HFFc6 (cell line): ENCODE measurements around the gene IL1RAPL2. TPM values are rescaled to one million over a fixed set of nuclear protein-coding genes. Genes with fewer than 3 reads are reported as not detected.
A peak's percentile ranks its signal among the peaks of the same experiment; 100 is the strongest.

Source experiments
- DNase-seq: peaks from one replicate; pipeline ENCODE4 v3.0.0-alpha.2; 2018
- H3K27ac Mint-ChIP-seq: 2 replicates; pipeline ENCODE4 v1.8.0; 2020; ENCODE audit warnings: mild to moderate bottlenecking, mixed read lengths
- H3K27me3 Mint-ChIP-seq: 2 replicates; pipeline ENCODE4 v1.8.0; 2021; ENCODE audit warnings: mild to moderate bottlenecking, moderate library complexity, mixed read lengths; ENCODE audit not compliant: insufficient read depth
- H3K36me3 Mint-ChIP-seq: 2 replicates; pipeline ENCODE4 v1.8.0; 2021; ENCODE audit warnings: low read depth, mixed read lengths
- H3K4me1 Mint-ChIP-seq: 2 replicates; pipeline ENCODE4 v1.8.0; 2020; ENCODE audit warnings: low read depth, mixed read lengths
- H3K4me3 Mint-ChIP-seq: 2 replicates; pipeline ENCODE4 v1.8.0; 2020; ENCODE audit warnings: mild to moderate bottlenecking, moderate library complexity, mixed read lengths
- H3K9me3 Mint-ChIP-seq: 2 replicates; pipeline ENCODE4 v1.8.0; 2020; ENCODE audit warnings: mild to moderate bottlenecking, mixed read lengths
- CTCF ChIP-seq: fragments of 200-600 bp; sonication (generic); IDR thresholded peaks from 2 replicates; pipeline ENCODE4 v1.5.0; 2021; ENCODE audit warnings: antibody characterized with exemption, mild to moderate bottlenecking
- total RNA-seq, 6 experiments: library from RNA; stranded (reverse); fragmentation: NEBNext Ultra II Directional; extraction: Animal tissue kit (Norgen Biotek cat#: 25700); gene quantifications; 2 replicates in 1 of 6; 3 replicates in 5 of 6; pipeline ENCODE4 v1.2.3, GENCODE V29; 2021

The IL1RAPL2 gene
- total RNA-seq, 6 experiments from 2014 or later, result 0.33 TPM; not detected in 5

- no peak for DNase-seq
- Mint-ChIP-seq H3K27ac (no peak overlapping the region; the same call in 1 of the 2 replicates), H3K27me3 (no peaks in the 10 kb centered on the region), H3K36me3 (no peaks in the 10 kb centered on the region), H3K9me3 (no peaks in the 10 kb centered on the region; the same call in 1 of the 2 replicates), H3K4me3 (no peak overlapping the region), H3K4me1 (peaks cover 31% of the 10 kb centered on the region; the same call in 1 of the 2 replicates)
- TF ChIP-seq CTCF, result no peak
Measured at GRCh38 chrX:105475801-105476200, 909.8 kb downstream of the IL1RAPL2 start.

GRCh38 chrX:105477351-105477750 lies 911.4 kb downstream of the IL1RAPL2 start:
- peak; percentile 4 for DNase-seq
- H3K27ac Mint-ChIP-seq, result peak overlapping the region; percentile 59; the same call in 1 of the 2 replicates
- peaks cover 31% of the 10 kb centered on the region; the same call in 1 of the 2 replicates for H3K4me1 Mint-ChIP-seq

GRCh38 chrX:105480646-105481310 lies 914.8 kb downstream of the IL1RAPL2 start:
- Mint-ChIP-seq H3K9me3 (no peaks in the 10 kb centered on the region; the same call in 1 of the 2 replicates), H3K27me3 (no peaks in the 10 kb centered on the region), H3K4me3 (no peak overlapping the region), H3K4me1 (peaks cover 30% of the 10 kb centered on the region; the same call in 1 of the 2 replicates), H3K27ac (no peak overlapping the region), H3K36me3 (no peaks in the 10 kb centered on the region)
- no peak for TF ChIP-seq CTCF
- no peak for DNase-seq

More at GRCh38 chrX:105477351-105477750, 911.4 kb downstream of the IL1RAPL2 start:
- Mint-ChIP-seq H3K9me3 (no peaks in the 10 kb centered on the region; the same call in 1 of the 2 replicates), H3K36me3 (no peaks in the 10 kb centered on the region), H3K27me3 (no peaks in the 10 kb centered on the region), H3K4me3 (no peak overlapping the region)
- no peak for TF ChIP-seq CTCF

- Mint-ChIP-seq H3K36me3 (no peaks in the 10 kb centered on the region), H3K4me1 (peaks cover 12% of the 10 kb centered on the region; the same call in 1 of the 2 replicates), H3K27me3 (no peaks in the 10 kb centered on the region), H3K27ac (peak overlapping the region; percentile 50; the same call in 1 of the 2 replicates), H3K4me3 (peak overlapping the region; percentile 4; the same call in 1 of the 2 replicates), H3K9me3 (no peaks in the 10 kb centered on the region; the same call in 1 of the 2 replicates)
- DNase-seq, result peak; percentile 41
- no peak for TF ChIP-seq CTCF
Measured at GRCh38 chrX:105483011-105483410, 917.0 kb downstream of the IL1RAPL2 start.

GRCh38 chrX:105488716-105489115 lies 922.7 kb downstream of the IL1RAPL2 start:
- TF ChIP-seq CTCF, result no peak
- H3K27me3 Mint-ChIP-seq, result no peaks in the 10 kb centered on the region

More at GRCh38 chrX:105488716-105489115, 922.7 kb downstream of the IL1RAPL2 start:
- Mint-ChIP-seq H3K9me3 (no peaks in the 10 kb centered on the region), H3K4me3 (no peak overlapping the region), H3K36me3 (no peaks in the 10 kb centered on the region), H3K27ac (no peak overlapping the region), H3K4me1 (no peaks in the 10 kb centered on the region; the same call in 1 of the 2 replicates)
- DNase-seq, result no peak
